HG03039 (cell line): ENCODE results near the gene SYTL4.

Experiments
- ATAC-seq: cut with Tn5 transposase; IDR thresholded peaks from one replicate; pipeline ENCODE4 v1.9.1; 2021; ENCODE audit warnings: mild to moderate bottlenecking, moderate library complexity; ENCODE audit not compliant: unreplicated experiment

The SYTL4 gene

DNA sequence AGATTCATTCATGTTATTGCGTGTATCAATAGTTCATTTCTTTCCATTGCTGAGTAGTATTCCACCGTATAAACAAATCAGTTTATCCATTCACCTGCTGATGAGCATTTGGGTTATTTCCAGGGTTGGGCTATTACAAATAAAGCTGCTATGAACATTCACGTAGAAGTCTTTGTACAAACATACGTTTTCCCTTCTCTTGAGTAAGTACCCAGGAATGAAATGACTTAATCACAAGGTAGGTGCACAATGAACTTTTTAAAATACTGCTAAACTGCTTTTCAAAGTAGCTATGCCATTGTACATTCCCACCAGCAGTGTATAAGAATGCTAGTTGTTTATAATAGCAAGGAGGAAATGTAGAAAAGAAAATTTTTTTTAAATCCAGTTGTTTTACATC, 35.9 kb downstream of the SYTL4 start:
- no peak for ATAC-seq

DNA sequence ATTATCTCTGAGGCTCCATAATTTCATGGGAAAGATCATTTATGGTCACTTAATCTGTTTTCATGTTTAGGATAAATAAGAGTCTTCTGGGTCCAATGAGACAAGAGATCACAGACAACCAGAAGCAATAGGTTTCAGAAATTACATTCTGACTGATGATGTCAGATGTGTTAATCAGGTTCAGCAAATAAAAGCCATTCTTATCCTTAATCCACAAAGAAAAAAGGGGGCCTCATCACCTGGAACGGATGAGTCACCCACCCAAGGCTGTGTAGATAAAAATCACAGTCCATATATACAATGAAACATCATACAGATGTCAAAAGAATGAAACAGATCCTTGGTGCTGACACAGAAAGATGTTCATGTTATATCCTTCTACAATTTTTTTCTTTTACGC, 36.6 kb downstream of the SYTL4 start:
- ATAC-seq, result no peak

DNA sequence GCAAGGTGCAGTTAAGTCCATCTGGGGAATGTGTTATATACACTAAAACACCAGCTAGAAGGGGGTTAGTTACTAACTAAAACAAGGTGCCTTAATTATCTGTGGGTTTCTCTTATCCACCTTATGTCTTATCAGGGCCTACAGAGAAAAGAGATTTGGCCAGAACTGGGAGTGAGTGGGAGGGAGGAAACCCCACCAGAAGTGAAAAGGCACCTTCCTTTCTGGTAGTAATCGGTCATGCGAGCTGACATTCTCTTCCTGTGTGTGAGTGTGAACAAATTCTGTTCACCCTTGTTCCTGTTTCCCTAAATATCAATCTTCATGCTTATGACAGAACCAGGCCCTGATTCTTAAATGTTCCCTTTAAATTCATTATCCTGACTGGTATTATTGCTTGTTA, 44.4 kb downstream of the SYTL4 start:
- ATAC-seq, result peak; percentile 71

DNA sequence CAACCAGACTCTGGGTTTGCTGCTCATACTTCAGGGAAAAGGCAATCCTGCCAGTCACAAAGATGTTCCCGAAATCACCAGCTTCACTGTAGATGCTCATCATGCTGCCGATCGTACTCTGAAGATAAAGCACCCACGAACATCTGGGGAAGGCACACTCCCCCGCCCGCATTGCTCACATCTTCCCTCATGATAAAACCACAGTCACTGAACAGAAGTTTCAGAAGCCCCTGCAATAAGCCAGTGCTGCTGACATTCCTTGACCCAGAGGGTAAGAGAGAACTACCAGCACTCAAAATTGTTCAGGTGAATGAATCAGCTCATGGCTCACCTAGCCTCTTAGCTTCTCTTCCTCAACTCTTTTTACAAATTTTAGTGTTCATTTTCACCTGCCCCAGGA, 44.8 kb downstream of the SYTL4 start:
- peak; percentile 30 for ATAC-seq

DNA sequence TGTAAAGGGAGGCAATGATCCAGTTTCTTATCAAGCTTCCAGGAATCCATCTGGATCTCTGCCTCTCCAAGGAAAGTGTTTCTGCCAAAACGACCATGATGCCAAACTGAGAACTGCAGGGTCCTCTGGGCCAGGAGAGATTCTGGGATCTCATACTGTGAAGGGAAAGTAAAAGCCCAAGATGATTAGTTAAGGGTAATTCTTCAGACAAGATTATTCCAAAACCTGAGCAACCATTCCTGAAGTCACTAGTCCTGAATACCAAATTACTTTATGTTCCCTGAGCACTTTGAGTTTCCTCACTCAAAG, 46.0 kb downstream of the SYTL4 start:
- no peak for ATAC-seq

DNA sequence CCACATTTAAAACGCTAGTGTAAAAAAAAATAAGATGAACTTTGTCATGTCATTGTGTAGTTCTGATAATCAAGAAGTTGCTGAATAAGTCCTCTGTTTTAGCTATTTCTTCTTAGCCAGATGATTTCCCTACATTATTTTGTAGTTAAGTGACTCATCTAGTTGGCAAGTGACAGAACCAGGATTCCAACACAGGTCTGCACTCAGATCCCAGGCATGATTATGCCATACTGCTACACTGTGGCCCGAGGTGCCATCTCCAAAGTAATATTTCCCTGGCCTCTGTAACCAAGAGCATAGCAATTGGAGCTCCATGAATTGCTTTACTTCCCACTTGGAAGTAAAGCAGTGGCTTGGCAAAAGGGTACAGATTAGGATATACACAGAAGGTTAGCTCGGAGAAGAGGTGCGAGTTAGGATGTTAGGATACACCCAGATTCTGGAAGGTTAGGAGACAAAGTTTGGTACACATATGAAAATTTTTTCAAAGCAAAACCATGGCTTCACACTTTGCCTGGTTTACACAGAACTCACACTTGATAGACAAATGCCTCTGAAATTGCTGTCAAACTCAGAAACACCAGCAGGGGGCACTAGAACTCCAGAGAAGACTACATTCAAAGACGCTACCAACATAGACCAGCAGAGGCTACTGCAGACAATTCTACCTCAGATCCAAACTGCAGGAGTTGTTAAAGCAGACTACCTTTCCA, 46.5 kb downstream of the SYTL4 start:
- no peak for ATAC-seq

DNA sequence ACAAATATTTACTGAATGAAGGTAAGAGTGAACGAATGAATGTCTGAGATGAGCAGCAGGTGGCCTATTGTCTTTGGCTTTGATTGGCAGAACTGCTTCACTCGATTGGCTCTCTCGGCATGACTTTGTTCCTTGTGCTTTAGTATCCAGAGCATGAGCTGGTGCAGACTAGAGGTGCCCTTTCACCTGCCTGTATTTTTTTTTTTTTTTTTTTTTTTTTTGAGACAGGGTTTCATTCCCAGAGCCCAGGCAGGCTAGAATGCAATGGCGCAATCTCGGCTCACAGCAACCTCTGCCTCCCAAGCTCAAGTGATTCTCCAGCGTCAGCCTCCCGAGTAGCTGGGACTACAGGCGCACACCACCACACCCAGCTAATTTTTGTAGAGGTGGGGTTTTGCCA, 49.0 kb downstream of the SYTL4 start:
- no peak for ATAC-seq

DNA sequence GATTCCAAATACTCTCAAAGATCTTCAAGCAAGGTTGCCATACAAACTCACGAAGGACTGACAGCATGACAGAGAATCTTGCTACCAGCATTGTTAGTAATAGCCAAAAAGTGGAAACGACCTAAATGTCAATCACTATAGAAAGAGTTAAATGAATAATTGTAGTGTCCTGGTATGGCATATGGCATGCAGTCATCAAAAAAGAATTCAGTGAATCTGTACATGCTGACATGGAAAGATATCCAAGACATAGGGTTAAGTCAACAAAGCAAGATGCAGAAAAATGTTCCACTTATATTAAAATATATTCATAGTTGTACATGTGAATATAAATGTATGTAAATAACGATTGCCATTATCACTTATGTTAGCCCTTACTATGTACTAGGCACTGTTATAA, 50.3 kb downstream of the SYTL4 start:
- no peak for ATAC-seq

DNA sequence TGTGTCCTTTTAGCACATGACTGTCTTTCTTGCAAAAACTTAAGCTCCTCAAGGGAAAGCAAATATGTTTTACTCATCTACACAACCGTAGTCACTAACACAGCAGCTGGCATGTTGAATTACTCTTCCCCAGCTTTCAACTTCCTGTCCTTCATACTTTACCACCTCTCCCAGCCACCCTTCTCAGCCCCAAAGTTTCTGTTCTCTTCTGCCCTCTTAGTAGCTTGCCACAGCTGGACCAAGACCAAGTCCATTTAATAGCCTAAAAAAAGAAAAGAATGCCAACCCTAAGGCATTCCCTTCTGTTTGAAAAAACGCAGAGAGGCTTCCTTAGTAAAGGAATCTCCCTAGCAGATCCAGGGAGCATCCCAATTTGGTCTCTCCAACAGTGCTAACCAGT, 51.2 kb downstream of the SYTL4 start:
- ATAC-seq, result no peak

DNA sequence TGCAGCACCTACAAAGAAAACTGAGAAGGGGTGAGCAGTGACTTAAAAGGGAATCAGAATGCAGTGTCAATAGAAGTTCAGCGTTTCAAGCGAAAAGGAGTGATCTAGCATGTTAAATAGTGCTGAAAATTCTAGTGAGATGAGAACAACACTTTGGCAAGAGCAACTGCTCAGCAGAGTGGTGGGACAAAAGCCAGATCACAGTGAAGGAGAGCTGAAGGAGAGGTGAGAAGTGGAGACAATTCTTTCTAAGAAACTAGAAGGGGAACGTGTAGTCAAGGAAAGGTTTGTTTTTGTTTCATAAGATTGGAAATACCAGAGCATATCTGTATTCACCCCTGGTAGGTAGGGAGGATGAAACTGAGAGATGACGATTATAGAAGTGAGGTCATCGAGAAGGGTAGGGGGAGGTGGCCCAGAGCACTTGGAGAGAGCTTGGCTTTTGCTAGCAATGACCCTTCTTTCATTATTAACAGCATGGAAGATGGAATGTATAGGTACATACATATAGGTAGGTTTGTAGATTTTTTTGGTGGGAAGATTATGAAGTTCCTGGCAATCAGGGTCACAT, 54.2 kb downstream of the SYTL4 start:
- no peak for ATAC-seq

DNA sequence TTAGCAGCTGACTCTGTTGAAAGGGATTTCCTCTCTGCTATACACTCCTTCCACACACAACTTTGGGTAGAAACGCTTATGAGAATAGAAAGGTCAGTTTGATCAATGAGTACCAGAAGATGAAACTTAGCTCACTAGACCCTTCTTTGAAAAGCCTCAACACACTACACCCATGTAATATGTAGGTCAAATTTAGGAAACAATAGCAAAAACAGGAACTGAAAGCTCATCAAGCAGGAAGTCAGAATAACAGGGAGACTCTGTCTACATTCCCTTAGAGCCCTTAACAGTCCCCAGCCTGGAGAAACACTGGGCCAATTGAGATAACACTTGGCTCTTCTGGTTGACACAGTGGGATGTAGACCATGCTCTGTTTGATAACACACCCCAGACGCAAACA, 57.2 kb downstream of the SYTL4 start:
- ATAC-seq, result no peak

DNA sequence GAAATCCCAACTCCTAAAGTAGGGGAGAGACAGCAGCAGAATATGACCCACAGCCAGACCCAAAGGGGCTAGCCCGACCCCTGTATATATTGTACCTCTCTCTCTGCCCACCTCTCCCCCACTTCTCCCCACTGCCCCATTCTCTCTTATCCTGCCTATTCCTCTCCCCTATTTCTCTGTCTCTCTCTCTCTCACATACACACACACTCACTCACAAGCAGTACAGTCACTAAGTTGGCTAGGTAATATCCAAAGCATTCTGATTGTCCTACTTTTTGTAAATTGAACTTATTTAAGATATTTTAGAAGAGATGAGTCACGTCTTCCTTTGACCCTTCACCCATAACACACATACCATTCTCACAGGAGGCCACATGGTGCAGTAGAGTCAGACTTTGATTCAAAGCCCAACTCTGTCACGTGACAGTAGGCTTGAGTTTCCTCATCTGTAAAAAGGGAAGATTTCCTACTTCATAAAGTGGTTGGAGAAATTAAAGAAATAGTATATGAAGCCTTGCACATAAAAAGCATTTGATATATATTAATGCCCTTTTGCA, 58.4 kb downstream of the SYTL4 start:
- no peak for ATAC-seq

DNA sequence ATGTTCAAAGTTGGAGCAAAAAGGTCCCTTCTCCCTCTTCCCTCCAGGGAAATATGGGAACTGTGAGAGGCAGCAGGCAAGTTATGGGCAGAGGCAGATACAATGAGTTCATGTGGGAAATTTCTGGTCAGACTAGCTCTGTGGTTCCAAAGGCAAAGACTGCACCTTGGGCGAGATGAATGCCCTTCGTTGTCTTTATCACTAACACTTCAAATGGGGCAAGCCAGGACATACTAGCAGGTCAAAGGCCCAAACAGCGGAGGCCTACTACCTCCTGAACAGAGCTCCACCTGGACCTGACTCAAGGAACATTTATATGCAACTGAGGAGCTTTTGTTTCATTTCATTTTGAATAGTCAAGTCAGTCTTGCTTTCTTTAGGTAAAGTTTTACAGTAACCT, 59.0 kb downstream of the SYTL4 start:
- no peak for ATAC-seq

DNA sequence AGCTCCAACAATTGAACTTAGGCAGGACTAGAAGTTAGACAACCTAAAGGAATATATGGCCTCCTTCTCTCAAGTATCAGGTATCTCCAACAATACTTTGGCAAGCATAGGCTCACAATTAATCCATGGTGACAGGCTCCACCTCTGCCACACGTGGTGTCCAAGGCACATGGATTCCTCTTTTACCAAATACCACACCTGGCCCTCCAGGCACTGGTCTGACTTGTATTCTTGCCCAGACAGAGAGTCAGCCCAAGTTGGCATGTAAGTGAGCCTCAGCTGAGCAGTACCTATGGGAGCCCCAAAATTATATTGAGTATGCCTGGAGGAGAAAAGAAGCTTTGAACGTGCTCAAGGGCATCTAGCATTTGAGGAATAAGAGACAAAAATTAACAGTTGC, 68.3 kb downstream of the SYTL4 start:
- no peak for ATAC-seq

DNA sequence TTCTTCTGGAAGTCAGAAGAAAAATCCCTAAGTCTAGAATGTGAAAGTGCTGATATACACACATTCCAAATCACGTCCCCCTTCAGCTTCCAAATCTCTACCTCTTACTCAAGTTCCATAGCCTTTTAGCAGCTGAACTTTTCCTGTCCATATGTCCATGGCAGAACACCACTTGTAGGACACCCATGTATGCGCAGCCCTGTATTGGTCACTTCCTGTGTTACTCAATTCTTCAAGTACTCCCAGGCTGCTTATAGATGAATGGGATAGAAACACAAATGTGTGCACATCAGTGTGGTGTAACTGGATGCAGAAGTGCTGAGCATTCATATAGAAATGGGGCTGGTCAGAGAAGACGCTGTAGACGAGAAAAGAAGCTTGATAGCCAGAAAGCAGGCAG, 69.1 kb downstream of the SYTL4 start:
- ATAC-seq, result no peak

DNA sequence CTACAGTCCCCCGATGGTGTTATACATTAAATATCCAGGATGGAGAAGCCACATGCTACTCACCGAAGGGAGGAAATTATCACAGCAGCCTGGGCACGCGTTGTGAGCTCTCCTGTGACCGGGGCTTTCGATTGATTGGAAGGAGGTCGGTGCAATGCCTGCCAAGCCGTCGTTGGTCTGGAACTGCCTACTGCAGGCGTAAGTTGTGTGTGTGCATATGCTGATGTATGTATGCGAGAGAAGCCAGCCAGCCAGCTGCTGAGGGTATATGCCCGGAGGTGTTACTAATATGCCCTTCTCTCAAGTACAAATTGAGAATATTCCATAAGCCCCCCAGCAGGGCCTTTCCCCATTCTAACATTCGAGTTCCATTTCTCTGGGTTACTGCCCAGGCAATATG, 69.8 kb downstream of the SYTL4 start:
- ATAC-seq, result no peak

DNA sequence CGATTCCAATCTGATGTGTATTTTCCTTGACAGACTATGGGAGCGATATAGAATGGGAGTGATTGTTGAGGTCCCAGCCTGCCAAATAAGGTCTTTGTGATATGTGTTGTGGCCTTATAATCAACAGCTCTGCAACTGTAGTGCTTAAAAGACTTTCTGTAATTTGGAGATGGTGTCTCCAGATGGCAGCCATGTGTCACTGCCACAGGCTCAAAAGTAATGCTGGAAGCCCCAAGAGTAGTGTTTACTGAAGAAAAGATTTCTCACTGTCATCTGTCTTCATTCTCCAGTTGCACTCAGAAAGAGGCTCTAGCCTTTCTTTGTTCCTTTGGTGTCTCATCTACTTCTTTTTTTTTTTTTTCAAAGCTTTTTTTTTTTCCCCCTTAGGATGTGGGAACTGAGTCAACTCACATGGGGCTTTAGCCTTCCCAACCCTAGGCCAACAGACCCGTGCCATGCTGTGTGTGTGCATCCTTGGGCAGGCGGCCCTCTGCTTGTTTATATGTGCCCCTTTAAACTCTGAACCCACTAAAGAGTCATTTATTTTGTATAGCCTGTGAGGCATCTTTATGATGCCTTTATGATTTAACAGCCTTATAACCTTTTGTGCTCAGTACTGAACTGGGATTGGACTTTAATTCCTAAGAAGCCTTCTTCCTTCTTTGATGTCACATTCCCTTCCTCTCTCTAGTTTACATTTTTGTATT, 72.3 kb downstream of the SYTL4 start:
- ATAC-seq, result no peak

DNA sequence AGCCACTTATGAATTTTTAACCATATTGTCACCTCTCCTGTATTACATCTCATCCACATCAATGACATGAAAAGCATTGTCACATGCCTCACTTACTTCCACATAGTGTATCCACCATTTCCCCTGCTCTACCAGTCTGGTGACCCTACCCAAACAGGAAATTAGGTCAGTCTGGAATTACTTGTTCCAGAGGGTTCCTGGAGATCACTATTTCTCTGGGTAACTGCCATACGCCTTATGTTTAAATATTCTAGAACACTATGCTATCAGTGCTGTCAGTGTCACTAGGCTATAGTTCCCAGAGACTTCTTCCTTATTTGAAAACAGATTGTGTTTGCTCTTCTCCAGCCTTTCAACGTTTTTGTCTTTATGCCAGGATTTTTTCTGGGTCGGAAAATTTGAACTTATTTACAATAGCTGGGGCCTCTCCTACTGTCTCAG, 73.0 kb downstream of the SYTL4 start:
- no peak for ATAC-seq

DNA sequence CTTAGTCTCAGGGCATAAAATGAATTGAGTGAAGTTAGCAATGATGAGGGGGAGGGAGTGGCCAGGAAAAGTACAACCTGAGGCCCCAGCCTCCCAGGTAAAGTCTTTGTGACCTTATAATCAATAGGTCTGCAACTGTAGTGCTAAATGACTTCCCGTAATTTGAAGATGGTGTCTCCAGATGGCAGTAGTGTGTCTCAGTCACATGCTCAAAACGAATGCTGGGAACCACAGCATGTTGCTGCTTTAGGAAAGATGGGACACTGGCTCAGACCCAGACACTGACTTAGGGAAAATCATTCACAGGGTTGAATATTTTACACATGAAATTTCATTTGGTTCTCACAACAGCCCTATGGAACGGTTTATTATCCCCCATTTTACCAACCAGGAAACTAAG, 77.7 kb downstream of the SYTL4 start:
- no peak for ATAC-seq

DNA sequence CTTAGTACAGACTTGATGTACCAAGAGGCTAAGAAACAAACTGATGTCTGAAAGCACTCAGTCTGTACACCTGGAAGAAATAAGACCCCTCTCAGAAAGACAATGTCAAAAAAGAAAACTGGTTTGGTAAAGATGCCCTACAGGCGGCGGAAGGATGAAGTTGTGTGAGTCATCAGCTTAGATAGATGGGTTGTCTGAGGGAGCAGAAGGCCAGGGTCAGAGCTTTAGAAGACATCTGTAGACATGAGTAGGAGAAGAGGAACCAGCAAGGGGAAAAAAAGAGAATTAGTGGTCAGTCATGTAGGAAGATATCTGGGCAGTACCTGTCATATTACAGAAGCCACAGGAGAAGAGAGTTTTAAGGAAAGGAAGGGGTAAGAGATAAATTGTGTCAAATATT, 79.7 kb downstream of the SYTL4 start:
- no peak for ATAC-seq

DNA sequence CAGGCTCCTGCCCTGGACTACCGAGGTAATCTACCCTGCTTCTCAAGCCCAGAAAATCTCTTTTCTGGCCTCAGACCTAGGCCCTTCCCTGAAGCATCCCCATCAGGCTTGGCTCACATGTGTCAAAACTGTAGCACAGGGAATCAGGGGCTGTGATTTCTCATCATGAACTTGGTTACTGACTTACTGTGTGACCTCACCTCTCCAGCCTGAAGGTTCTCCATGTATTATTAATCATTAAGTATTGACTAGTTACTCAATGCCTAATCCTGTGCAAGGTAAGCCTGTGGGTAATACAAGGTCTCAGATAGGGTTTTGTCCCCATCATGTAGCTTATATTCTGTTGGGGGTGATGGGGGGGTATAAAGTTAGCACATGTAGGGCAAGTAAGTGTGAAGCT, 81.1 kb downstream of the SYTL4 start:
- no peak for ATAC-seq
